HG03565 (cell line): ENCODE measurements around the gene HS3ST4.

Experiments
- ATAC-seq: cut with Tn5 transposase; IDR thresholded peaks from one replicate; pipeline ENCODE4 v1.9.1; 2021; ENCODE audit warnings: mild to moderate bottlenecking, moderate library complexity; ENCODE audit not compliant: unreplicated experiment

The HS3ST4 gene

GRCh38 chr16:26158142-26158759 is 466.5 kb downstream of the HS3ST4 start:
- no peak for ATAC-seq

- no peak for ATAC-seq
Measured at GRCh38 chr16:26161461-26162180, 469.9 kb downstream of the HS3ST4 start.

- no peak for ATAC-seq
Measured at GRCh38 chr16:26169473-26169872, 477.7 kb downstream of the HS3ST4 start.

GRCh38 chr16:26175944-26176343 is 484.2 kb downstream of the HS3ST4 start:
- no peak for ATAC-seq

- ATAC-seq, result no peak
Measured at GRCh38 chr16:26177438-26177837, 485.7 kb downstream of the HS3ST4 start.

- ATAC-seq, result no peak
Measured at GRCh38 chr16:26178298-26178697, 486.5 kb downstream of the HS3ST4 start.

- ATAC-seq, result no peak
Measured at GRCh38 chr16:26186091-26186615, 494.4 kb downstream of the HS3ST4 start.
